ENCODE data around the gene WFIKKN2. TPM values are rescaled to one million over a fixed set of nuclear protein-coding genes. Genes with fewer than 3 reads are reported as not detected.
A peak's percentile ranks its signal among the peaks of the same experiment; 100 is the strongest.

WFIKKN2 gene
- total RNA-seq, 1 experiment from 2014 or later, result 0.05 TPM

- Histone ChIP-seq H3K4me3 (replicated peaks in 1 of 2; ENCODE audit: low read depth in 1 of 2, low read length in 2 of 2) (peak overlapping the region; percentile 70 to 77), H2AFZ (ENCODE audit: low read depth, low read length, poor library complexity, severe bottlenecking) (peak overlapping the region; percentile 40), H3K9ac (ENCODE audit: low read length) (peak overlapping the region; percentile 86), H3K27me3 (ENCODE audit: insufficient read depth, low read length) (no peaks in the 10 kb centered on the region), H4K20me1 (ENCODE audit: insufficient read depth) (peaks cover 16% of the 10 kb centered on the region; the same call in 1 of the 2 replicates), H3K79me2 (ENCODE audit: insufficient read depth, low read length) (peaks cover 30% of the 10 kb centered on the region), H3K27ac (ENCODE audit: low read depth, low read length) (peak overlapping the region; percentile 89), H3K4me1 (ENCODE audit: control insufficient read depth in 1 of 2, insufficient read depth in 2 of 2, low read length in 2 of 2) (peaks cover 17 to 36% of the 10 kb centered on the region in 2 experiments), H3K4me2 (ENCODE audit: low read length) (peak overlapping the region; percentile 93), H3K9me3 (ENCODE audit: control insufficient read depth in 1 of 2, insufficient read depth in 1 of 2, low read depth in 1 of 2, low read length in 2 of 2) (no peaks in the 10 kb centered on the region), H3K9me2 (ENCODE audit: insufficient read depth) (no peaks in the 10 kb centered on the region), H3K36me3 (ENCODE audit: control insufficient read depth in 1 of 2, insufficient read depth in 2 of 2, low read length in 2 of 2) (peaks cover under 1 to 8% of the 10 kb centered on the region in 2 experiments)
- CTCF ChIA-PET, result interaction anchor here (2.3 kb wide), 1 partner anchor 16 kb away, joined by 20 read pairs; no protein-coding TSS in a partner anchor
- BruUV-seq (replicated peaks), result no TSS peak
- no peak for ATAC-seq
- POLR2A ChIA-PET, result interaction anchor here (2.4 to 5.9 kb wide), 6 partner anchors 10 to 86 kb away, joined by 10 to 89 read pairs (median 52); no protein-coding TSS in a partner anchor
- DNase-seq (ENCODE audit: low read depth, low spot score), result no peak
- TF ChIP-seq EZH2 (IDR thresholded peaks at IDR 0.05), result no peak
- no peak for TF ChIP-seq ZFX (IDR thresholded peaks at IDR 0.05)
- TF ChIP-seq CTCF (IDR thresholded peaks at IDR 0.05 in 2 of 3, conservative IDR thresholded peaks at IDR 0.05 in 1 of 3; ENCODE audit: borderline replicate concordance in 1 of 3, insufficient read depth in 1 of 3, low read depth in 2 of 3, low read length in 2 of 3), result no peak
- no peak for TF ChIP-seq TCF7L2 (IDR thresholded peaks at IDR 0.05; ENCODE audit: borderline replicate concordance, extremely low read depth, insufficient read depth, insufficient read length)
- TF ChIP-seq JUND (IDR thresholded peaks at IDR 0.05), result no peak
- TF ChIP-seq CBX3 (IDR thresholded peaks at IDR 0.05; ENCODE audit: low read depth), result 0 out of 2 replicates have a peak, but pooled peaks have one; percentile 5
- intact Hi-C loops (cut with micrococcal nuclease), result loop anchor here (5.0 to 10.0 kb wide), 2 partner anchors 233 to 284 kb away; partner anchors contain the start of genes ABCC3 and NME1
- RAD21 ChIA-PET (ENCODE audit: low non-redundant PET in 1 of 2, low total read pairs in 2 of 2, uncharacterized antibody in 2 of 2, unreplicated experiment in 2 of 2), result no interaction called here
Observed at GRCh38 chr17:50868140-50868438, 32.7 kb downstream of the WFIKKN2 start.

GRCh38 chr17:50868602-50869001, 33.2 kb downstream of the WFIKKN2 start:
- H3K4me1 ChIP-seq (ENCODE audit: control insufficient read depth in 1 of 2, insufficient read depth in 2 of 2, low read length in 2 of 2), result peaks cover 17 to 34% of the 10 kb centered on the region in 2 experiments
- peak overlapping the region; percentile 86; the same call in 1 of the 2 replicates for H3K9ac ChIP-seq (ENCODE audit: low read length)
- DNase-seq (ENCODE audit: low read depth, low spot score) (no peak), ATAC-seq (no peak)
- H3K4me3 ChIP-seq (replicated peaks in 1 of 2; ENCODE audit: low read depth in 1 of 2, low read length in 2 of 2), result peak overlapping the region in 1 of 2 experiments; percentile 70; a peak in 1 of 4 replicates
- CTCF ChIA-PET, result no interaction called here
- H4K20me1 ChIP-seq (ENCODE audit: insufficient read depth), result peaks cover 11% of the 10 kb centered on the region; the same call in 1 of the 2 replicates
- H3K36me3 ChIP-seq (ENCODE audit: control insufficient read depth in 1 of 2, insufficient read depth in 2 of 2, low read length in 2 of 2), result peaks cover 0 to 3% of the 10 kb centered on the region in 2 experiments; a peak in 2 of 4 replicates
- no peaks in the 10 kb centered on the region for H3K9me3 ChIP-seq (ENCODE audit: control insufficient read depth in 1 of 2, insufficient read depth in 1 of 2, low read depth in 1 of 2, low read length in 2 of 2)
- intact Hi-C loops (cut with micrococcal nuclease), result loop anchor here (5.0 to 10.0 kb wide), 2 partner anchors 234 to 284 kb away; partner anchors contain the start of genes ABCC3 and NME1
- BruUV-seq (replicated peaks), result no TSS peak
- H3K79me2 ChIP-seq (ENCODE audit: insufficient read depth, low read length), result peaks cover 24% of the 10 kb centered on the region
- no peak overlapping the region; the same call in 1 of the 2 replicates for H3K27ac ChIP-seq (ENCODE audit: low read depth, low read length)
- peak overlapping the region; percentile 40 for H2AFZ ChIP-seq (ENCODE audit: low read depth, low read length, poor library complexity, severe bottlenecking)
- no peaks in the 10 kb centered on the region for H3K27me3 ChIP-seq (ENCODE audit: insufficient read depth, low read length)
- H3K9me2 ChIP-seq (ENCODE audit: insufficient read depth), result no peaks in the 10 kb centered on the region
- peak overlapping the region; percentile 93 for H3K4me2 ChIP-seq (ENCODE audit: low read length)
- POLR2A ChIA-PET, result no interaction called here
- RAD21 ChIA-PET (ENCODE audit: low non-redundant PET in 1 of 2, low total read pairs in 2 of 2, uncharacterized antibody in 2 of 2, unreplicated experiment in 2 of 2), result no interaction called here
- no peak for TF ChIP-seq SIN3A (IDR thresholded peaks at IDR 0.05; ENCODE audit: low read depth)
